ENCODE data around the gene ITK. TPM values are rescaled to one million over a fixed set of nuclear protein-coding genes. Genes with fewer than 3 reads are reported as not detected.

ITK gene
- total RNA-seq, 4 donors from 2014 or later = 2.0 to 17.2 (median 5.3) TPM

DNA sequence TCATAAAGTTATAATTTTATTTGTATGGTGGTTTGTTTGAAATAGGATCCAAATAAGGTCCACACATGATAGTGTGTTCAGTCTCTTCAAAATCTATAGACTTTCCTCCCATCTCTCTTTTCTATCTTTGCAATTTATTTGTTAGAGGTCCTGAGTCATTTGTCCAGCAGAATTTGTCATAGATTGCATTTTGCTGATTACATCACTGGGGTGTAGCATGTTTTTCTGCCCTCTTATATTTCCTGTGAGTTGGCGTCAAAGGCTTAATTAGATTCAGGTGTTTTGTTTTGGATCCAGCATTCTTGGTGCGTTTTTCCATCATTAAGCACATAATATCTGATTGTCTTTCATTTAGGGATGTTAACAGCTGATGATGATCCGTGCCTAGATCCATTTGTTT lies 100.3 kb downstream of the ITK start:
- ATAC-seq (ENCODE audit: low FRiP score) (no peak), DNase-seq (ENCODE audit: low spot score) (no peak)
- TF ChIP-seq, protein P1, sequence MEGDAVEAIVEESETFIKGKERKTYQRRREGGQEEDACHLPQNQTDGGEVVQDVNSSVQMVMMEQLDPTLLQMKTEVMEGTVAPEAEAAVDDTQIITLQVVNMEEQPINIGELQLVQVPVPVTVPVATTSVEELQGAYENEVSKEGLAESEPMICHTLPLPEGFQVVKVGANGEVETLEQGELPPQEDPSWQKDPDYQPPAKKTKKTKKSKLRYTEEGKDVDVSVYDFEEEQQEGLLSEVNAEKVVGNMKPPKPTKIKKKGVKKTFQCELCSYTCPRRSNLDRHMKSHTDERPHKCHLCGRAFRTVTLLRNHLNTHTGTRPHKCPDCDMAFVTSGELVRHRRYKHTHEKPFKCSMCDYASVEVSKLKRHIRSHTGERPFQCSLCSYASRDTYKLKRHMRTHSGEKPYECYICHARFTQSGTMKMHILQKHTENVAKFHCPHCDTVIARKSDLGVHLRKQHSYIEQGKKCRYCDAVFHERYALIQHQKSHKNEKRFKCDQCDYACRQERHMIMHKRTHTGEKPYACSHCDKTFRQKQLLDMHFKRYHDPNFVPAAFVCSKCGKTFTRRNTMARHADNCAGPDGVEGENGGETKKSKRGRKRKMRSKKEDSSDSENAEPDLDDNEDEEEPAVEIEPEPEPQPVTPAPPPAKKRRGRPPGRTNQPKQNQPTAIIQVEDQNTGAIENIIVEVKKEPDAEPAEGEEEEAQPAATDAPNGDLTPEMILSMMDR (IDR thresholded peaks at IDR 0.05) = no peak

DNA sequence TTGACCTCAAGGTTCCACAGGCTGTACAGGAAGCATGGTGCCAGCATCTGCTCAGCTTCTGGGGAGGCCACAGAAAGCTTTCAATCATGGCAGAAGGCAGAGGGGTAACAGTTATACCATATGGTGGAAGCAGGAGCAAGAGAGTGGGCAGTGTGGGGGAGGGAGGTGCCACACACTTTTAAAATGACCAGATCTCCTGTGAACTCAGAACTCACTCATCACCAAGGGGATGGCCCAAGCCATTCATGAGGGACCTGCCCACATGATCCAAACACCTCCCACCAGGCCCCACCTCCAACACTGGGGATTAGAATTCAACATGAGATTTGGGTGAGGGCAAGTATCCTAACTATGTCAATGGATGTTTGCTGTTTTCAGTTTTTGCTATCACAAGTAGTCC lies 101.5 kb downstream of the ITK start:
- TF ChIP-seq, protein P1 (IDR thresholded peaks at IDR 0.05) = no peak
- DNase-seq (ENCODE audit: low spot score) (no peak), ATAC-seq (ENCODE audit: low FRiP score) (no peak)

DNA sequence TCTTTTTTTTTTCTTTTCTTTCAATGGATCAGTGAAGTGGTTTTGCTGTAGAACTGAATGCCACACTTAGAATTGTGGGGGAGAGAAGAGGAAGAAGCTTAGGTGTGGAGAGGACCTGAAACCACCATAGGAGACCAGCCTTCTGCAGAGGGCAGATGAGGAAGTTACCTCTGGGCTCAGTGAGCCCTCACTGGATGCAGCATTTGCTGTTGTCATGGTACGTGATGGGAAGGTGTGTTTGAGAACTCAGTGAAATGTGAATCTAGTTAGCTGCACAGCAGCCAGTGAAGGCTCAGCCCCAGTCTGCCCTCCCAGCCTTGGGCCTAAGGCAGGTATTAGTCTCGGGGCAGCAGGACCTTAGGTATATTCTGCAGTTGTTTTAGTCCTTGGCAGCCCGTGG lies 102.8 kb downstream of the ITK start:
- ATAC-seq (ENCODE audit: low FRiP score) (no peak), DNase-seq (ENCODE audit: low spot score) (no peak)
- TF ChIP-seq, protein P1 (IDR thresholded peaks at IDR 0.05) = no peak

DNA sequence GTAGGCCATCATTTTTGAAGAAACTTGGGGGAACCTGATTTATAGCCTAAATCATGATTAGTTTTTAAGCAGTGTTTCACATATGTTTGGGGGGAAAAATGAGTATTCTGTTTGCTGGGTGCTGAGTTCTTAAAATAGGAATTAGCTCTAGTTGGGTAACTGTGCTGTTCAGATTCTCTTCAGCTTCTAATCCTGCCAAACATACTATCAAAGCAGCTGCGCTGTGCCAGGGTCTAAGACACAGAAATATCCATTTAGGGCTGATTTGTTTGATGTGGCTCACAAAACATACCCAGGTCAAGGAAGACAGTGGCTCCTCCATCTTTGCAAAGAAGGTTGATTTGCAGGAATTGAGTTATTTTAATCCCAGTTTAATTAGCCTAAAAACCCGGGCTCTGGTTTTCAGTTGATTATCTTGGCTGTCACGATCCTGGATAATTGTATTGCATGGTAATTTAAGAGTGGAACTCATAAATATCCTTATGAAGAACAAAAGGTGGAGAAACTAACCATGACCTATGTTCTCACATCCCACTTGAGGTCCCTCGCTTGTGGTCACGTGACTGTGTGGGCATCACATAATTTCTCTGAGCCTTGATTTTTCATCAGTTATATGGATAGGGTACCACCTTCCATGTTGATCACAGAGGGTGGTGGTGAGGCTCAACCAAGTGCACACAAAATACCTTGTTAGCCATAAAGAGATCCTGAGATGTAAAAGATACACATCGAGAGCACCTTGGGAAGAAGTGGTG lies 104.0 kb downstream of the ITK start:
- no peak for DNase-seq (ENCODE audit: low spot score)
- TF ChIP-seq, protein P1 (IDR thresholded peaks at IDR 0.05) = no peak
- ATAC-seq (ENCODE audit: low FRiP score) = no peak

DNA sequence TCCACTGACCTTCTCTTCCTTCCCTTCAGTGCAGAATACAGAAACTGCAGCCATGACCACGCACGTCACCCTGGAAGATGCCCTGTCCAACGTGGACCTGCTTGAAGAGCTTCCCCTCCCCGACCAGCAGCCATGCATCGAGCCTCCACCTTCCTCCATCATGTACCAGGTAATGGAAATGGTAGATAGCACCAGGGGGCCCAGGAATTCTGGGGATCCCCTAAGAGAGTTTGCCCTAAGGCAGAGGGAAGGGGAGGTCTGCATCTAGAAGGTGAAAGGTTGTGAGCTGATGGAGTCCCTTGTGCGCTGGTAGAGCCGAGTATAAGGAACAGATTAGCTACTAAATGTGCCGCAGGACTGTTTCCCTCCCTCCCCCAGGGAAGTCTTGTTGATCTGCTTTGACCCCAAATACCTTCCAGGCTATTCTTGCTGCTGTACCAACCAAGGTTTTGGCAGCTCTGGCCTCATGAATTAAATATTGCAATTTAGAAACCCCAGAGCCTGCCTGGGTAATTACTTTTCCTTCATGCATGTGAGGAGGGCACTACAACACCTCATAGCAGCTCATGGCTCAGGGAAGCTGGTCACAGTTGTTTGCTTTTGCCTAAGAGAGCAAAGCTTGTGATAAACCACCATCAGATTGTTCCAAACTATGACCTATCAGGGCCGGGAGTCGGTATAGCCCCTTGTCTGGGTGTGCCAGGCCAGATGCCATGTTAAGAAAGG lies 104.8 kb downstream of the ITK start:
- ATAC-seq (ENCODE audit: low FRiP score) = no peak
- TF ChIP-seq, protein P1 (IDR thresholded peaks at IDR 0.05) = no peak
- DNase-seq (ENCODE audit: low spot score) = no peak

DNA sequence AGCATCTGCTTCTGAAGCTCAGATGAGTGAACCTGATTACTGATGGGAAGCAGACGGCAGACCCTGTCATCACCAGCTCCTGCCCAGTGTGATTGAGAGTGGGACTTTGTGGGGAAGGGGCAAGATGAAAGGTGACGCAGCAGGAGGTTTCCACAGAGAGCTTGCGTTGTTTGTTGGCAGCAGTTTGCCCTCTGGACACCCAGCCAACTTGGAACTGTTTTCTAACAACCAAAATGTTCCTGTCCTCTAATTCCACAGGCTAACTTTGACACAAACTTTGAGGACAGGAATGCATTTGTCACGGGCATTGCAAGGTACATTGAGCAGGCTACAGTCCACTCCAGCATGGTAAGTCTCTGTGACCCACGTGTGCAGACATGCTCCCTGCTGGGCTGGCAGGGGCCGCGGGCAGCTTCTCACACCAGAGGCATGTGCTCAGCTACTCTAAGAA lies 106.1 kb downstream of the ITK start:
- no peak for DNase-seq (ENCODE audit: low spot score)
- no peak for ATAC-seq (ENCODE audit: low FRiP score)
- TF ChIP-seq, protein P1 (IDR thresholded peaks at IDR 0.05) = no peak
